Measurements from ENCODE around the gene ATF2.

The ATF2 gene

GRCh38 chr2:175167076-175167791 is 769 bp downstream of the ATF2 start:
- TF ChIP-seq ARNT (IDR thresholded peaks at IDR 0.05) (no peak), FOXM1 (IDR thresholded peaks at IDR 0.05; ENCODE audit: borderline replicate concordance) (no peak), SUZ12 (IDR thresholded peaks at IDR 0.05) (no peak), FOXA1 (IDR thresholded peaks at IDR 0.05) (no peak), BHLHE40 (IDR thresholded peaks at IDR 0.05; ENCODE audit: borderline replicate concordance) (no peak), FOXK2 (IDR thresholded peaks at IDR 0.05) (no peak), LEF1 (IDR thresholded peaks at IDR 0.05; ENCODE audit: borderline replicate concordance) (no peak), SP1 (IDR thresholded peaks at IDR 0.05) (no peak), PKNOX1 (IDR thresholded peaks at IDR 0.05) (no peak)
- peak; percentile 29 for DNase-seq (ENCODE audit: extremely low spot score)
- ChIA-PET CTCF (interaction anchor here (0.6 kb wide), 1 partner anchor 97 kb away, joined by 3 read pairs; no protein-coding TSS in a partner anchor), POLR2A (interaction anchor here (0.6 to 1.2 kb wide), 2 partner anchors 12 to 938 kb away, joined by 3 to 4 read pairs; no protein-coding TSS in a partner anchor)

- no peak for DNase-seq (ENCODE audit: extremely low spot score)
- TF ChIP-seq ZNF384 (IDR thresholded peaks at IDR 0.05) (no peak), NFRKB (IDR thresholded peaks at IDR 0.05) (no peak), FOXM1 (IDR thresholded peaks at IDR 0.05; ENCODE audit: borderline replicate concordance) (no peak), PKNOX1 (IDR thresholded peaks at IDR 0.05) (no peak), LEF1 (IDR thresholded peaks at IDR 0.05; ENCODE audit: borderline replicate concordance) (no peak), CTBP1 (IDR thresholded peaks at IDR 0.05; ENCODE audit: borderline replicate concordance) (no peak)
- CTCF ChIA-PET, result no interaction called here
- POLR2A ChIA-PET, result interaction anchor here (0.6 to 1.2 kb wide), 2 partner anchors 13 to 964 kb away, joined by 4 read pairs; no protein-coding TSS in a partner anchor
These were observed 1.7 kb downstream of the ATF2 start for GRCh38 chr2:175166216-175166824.

GRCh38 chr2:175164235-175164634 is 3.8 kb downstream of the ATF2 start:
- DNase-seq (ENCODE audit: extremely low spot score), result no peak
- TF ChIP-seq PKNOX1 (IDR thresholded peaks at IDR 0.05), result no peak
- TF ChIP-seq SP1 (IDR thresholded peaks at IDR 0.05), result no peak
- TF ChIP-seq CTBP1 (IDR thresholded peaks at IDR 0.05; ENCODE audit: borderline replicate concordance), result no peak
- TF ChIP-seq LEF1 (IDR thresholded peaks at IDR 0.05; ENCODE audit: borderline replicate concordance), result no peak
- no peak for TF ChIP-seq BHLHE40 (IDR thresholded peaks at IDR 0.05; ENCODE audit: borderline replicate concordance)
- TF ChIP-seq ZNF384 (IDR thresholded peaks at IDR 0.05), result no peak
- TF ChIP-seq TARDBP (IDR thresholded peaks at IDR 0.05), result no peak
- TF ChIP-seq NFRKB (IDR thresholded peaks at IDR 0.05), result no peak
- TF ChIP-seq FOXK2 (IDR thresholded peaks at IDR 0.05), result no peak
- ChIA-PET POLR2A (no interaction called here), CTCF (no interaction called here)

GRCh38 chr2:175158894-175159293 is 9.1 kb downstream of the ATF2 start:
- ChIA-PET POLR2A (no interaction called here), CTCF (interaction anchor here (0.6 to 0.7 kb wide), 2 partner anchors 22 to 387 kb away, joined by 3 to 4 read pairs; no protein-coding TSS in a partner anchor)
- TF ChIP-seq NFRKB (IDR thresholded peaks at IDR 0.05), result no peak
- DNase-seq (ENCODE audit: extremely low spot score), result no peak

GRCh38 chr2:175156534-175156933 is 11.5 kb downstream of the ATF2 start:
- POLR2A ChIA-PET, result no interaction called here
- no peak for TF ChIP-seq SP1 (IDR thresholded peaks at IDR 0.05)
- TF ChIP-seq NFRKB (IDR thresholded peaks at IDR 0.05), result no peak
- peak; percentile 8 for DNase-seq (ENCODE audit: extremely low spot score)
- CTCF ChIA-PET, result no interaction called here

GRCh38 chr2:175154661-175155082 is 13.3 kb downstream of the ATF2 start:
- ChIA-PET CTCF (no interaction called here), POLR2A (no interaction called here)
- TF ChIP-seq TARDBP (IDR thresholded peaks at IDR 0.05), result no peak
- TF ChIP-seq HDGF (IDR thresholded peaks at IDR 0.05; ENCODE audit: borderline replicate concordance), result no peak
- no peak for TF ChIP-seq NFRKB (IDR thresholded peaks at IDR 0.05)
- TF ChIP-seq ZNF384 (IDR thresholded peaks at IDR 0.05), result no peak
- no peak for TF ChIP-seq ELF4 (IDR thresholded peaks at IDR 0.05)
- DNase-seq (ENCODE audit: extremely low spot score), result no peak

GRCh38 chr2:175152242-175152641 is 15.8 kb downstream of the ATF2 start:
- TF ChIP-seq ARNT (IDR thresholded peaks at IDR 0.05) (no peak), SP1 (IDR thresholded peaks at IDR 0.05) (no peak), BHLHE40 (IDR thresholded peaks at IDR 0.05; ENCODE audit: borderline replicate concordance) (no peak), TARDBP (IDR thresholded peaks at IDR 0.05) (no peak), FOXM1 (IDR thresholded peaks at IDR 0.05; ENCODE audit: borderline replicate concordance) (no peak), NFRKB (IDR thresholded peaks at IDR 0.05) (no peak), ELF4 (IDR thresholded peaks at IDR 0.05) (no peak), SUZ12 (IDR thresholded peaks at IDR 0.05) (no peak), FOXK2 (IDR thresholded peaks at IDR 0.05) (no peak), ZNF384 (IDR thresholded peaks at IDR 0.05) (no peak), L3MBTL2 (conservative IDR thresholded peaks at IDR 0.05) (no peak)
- DNase-seq (ENCODE audit: extremely low spot score), result no peak
- ChIA-PET POLR2A (no interaction called here), CTCF (no interaction called here)

Data from HEK293T (cell line).